SKM-1 (cell line): ENCODE data around the gene BTN2A1.

Experiments used
- DNase-seq: peaks from one replicate; lab custom pipeline; 2025; ENCODE audit not compliant: unreplicated experiment; lab: John Stamatoyannopoulos, UW

The BTN2A1 gene

DNA sequence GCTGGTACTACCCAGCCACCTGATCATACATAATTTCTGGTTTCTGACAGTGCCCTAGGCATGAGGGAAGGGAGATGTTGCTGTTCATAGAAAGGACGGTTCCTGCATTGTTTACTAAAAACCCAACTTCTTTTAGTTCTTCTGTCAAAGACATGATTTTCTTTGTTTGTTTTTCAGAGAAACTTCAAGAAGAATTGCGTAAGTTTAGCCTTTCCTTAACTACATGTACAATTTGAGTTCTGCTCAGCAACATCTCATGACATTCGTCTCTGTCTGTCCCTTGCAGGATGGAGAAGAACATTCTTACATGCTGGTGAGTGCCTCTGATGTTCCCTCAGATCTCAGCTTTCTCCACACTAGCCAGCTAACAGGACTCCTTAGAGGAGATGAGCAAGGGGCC, 8.0 kb downstream of the BTN2A1 start:
- no peak for DNase-seq

GRCh38 chr6:26468829-26469228, 11.1 kb downstream of the BTN2A1 start:
- DNase-seq = no peak

DNA sequence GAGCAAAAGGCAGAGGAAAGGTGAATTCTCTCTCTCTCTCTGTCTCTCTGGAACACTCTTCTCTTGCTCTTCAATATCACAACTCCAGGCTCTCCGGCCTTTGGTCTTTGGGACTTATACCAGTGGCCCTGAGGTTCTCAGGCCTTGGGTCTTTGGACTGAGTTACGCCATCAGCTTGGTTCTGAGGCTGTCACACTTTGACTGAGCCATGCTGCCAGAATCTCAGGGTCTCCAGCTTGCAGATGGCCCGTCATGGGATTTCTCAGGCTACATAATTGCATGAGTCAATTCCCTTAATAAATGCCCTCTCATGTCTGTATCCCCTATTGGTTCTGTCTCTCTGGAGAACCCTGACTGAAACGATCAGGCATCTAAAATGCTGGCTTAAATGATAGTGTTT, 12.9 kb downstream of the BTN2A1 start:
- DNase-seq = no peak

DNA sequence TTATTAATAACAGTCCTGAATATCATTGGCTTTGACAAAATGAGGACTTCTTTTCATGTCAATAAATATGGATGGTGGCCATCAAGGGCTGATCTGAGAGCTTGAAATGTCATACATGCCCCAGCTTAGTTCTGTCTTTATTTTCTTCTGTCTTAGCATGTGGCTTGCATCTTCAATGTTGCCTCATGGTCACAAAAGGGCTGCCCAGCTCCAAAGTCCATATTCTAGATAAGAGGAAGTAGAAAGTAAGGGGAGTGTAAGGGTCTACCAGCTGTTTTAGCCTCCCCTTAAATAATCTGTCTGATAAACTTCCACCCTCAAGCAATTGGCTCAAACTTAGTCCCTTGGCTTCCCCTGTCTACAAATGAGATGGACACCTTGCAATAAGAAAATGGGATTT, 14.2 kb downstream of the BTN2A1 start:
- no peak for DNase-seq

DNA sequence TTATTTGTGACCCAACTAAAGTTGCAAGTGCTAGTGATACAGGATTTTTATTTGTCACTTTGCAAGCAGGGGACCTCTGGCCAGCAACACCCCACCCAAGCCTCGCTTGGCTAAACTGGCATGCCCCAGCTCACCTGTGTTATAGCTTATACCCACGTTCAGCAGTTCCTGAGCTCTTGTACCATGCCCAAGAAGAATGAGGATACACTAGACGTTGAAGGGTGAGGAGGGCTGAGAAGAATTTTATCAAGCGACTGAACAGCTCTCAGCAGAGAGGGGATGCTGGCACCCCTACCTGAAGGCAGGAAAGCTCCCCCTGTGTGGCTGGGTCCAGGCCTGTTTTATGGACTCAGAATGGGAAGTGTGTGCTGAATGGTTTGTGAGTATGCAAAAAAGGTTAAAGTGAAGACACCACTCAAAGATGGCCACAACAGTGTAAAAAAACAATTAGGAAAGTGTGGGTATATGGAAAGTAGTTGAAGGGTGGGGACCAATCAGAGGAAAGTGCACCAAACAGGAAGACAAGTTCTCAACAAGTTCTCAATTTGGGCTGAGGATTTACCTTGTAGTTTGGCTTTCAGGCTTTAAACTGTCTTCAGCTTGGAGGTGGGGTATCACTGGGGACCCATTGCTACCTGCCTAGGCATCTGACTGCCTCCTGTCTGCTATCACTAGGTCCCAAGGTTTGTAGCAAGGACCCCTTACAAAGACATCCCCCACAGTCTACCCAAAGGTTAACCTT, 15.0 kb downstream of the BTN2A1 start:
- no peak for DNase-seq

- DNase-seq = no peak
These were observed 15.6 kb downstream of the BTN2A1 start for GRCh38 chr6:26473429-26473757.

GRCh38 chr6:26473758-26474438, 16.1 kb downstream of the BTN2A1 start:
- DNase-seq = peak; percentile 77

GRCh38 chr6:26474439-26474881, 16.7 kb downstream of the BTN2A1 start:
- no peak for DNase-seq

DNA sequence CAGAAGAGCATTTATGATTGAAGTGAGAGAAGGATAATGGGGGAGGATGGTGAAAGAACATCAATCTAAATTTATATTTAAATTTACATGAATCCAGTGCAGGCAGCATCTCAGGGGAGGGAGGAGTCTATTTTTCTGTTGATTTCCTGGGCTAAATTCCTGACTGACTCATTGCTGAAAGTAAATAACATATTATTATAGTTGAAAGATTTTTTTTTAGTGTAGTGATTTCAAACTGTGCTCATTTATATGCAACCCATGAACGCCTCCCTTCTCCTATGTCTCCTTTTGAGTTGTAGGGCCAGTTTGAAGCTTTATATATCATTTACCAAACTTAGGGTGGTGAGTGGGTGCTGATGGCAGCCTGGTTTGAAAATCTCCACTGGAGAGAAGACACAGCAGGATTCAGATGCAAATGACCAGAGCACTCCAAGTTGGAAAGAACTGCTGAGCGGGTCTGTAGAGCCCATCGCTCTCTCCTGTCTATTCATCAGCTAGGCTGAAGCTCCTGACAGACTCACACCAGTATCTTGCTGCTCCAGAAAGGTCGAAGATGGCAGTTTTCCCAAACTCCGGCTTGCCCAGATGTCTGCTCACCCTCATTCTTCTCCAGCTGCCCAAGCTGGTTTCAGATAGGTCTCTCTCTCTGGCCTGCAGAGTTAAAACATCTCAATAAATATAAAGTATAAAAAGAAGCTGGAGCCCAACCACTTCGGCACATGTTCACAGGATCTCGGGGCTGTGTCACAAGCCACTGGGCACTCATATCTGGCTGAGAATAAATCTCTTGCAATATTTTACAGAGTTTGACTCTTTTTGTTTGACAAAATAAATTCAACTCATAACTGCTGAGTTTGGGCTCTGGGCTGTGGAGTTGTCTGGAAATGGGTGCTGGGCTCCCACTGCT, 18.3 kb downstream of the BTN2A1 start:
- DNase-seq = no peak

GRCh38 chr6:26476896-26477295, 19.1 kb downstream of the BTN2A1 start:
- peak; percentile 77 for DNase-seq

GRCh38 chr6:26477426-26477825, 19.7 kb downstream of the BTN2A1 start:
- no peak for DNase-seq

DNA sequence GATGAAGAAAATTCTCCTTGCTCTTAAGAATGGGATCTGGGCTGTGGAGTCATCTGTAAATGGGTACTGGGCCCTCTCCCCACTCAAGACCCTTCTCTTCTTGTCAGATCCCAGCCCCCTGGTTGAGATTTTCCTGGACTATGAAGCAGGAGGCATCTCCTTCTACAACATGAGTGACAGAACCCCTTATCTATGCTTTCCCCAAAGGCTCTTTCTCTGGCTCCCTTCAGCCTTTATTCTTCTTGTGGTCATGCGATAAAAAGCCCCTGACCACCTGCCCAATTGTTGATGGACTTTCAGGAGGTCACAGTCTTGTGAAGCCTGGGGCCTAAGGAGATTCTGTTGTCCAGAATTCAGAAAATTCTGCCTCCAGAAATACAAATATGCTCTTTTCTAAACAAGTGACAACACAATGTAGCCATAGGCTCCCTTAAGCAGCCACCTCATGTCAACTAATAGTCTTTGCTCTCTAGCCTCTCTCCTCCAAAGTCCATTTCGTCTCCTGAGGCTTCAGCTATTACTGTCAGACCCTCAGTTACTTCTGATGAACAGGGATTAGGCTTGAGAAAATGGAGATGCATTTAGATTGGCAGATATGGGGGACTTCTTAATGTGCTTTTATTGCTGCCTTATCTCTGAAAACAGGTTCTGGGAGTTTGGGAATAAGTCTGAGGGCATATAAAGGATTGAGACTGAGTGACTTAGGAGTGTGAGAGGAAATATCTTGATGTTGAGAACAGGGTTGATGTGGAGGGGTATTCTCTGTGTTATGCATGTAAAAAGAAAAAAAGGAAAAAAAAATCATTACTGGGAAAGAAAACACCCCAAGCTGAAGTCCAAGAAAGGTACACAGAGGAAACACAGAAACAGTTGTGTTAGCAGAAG, 20.6 kb downstream of the BTN2A1 start:
- no peak for DNase-seq

DNA sequence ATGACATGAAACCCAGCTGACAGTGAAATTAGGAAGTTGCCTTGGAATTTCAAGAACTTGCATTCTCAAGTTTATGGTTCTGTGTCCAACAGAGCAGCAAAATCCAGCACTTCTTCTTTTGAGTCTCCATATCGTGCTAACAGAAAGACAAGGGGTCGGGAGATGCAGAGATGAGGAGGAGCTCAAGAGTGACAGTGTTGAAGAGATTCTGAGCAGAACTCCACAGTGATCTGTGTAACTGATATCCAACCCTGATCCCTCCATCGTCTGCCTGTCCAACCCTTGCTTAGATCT, 21.2 kb downstream of the BTN2A1 start:
- DNase-seq = peak; percentile 60

GRCh38 chr6:26482338-26482737, 24.6 kb downstream of the BTN2A1 start:
- DNase-seq = no peak

DNA sequence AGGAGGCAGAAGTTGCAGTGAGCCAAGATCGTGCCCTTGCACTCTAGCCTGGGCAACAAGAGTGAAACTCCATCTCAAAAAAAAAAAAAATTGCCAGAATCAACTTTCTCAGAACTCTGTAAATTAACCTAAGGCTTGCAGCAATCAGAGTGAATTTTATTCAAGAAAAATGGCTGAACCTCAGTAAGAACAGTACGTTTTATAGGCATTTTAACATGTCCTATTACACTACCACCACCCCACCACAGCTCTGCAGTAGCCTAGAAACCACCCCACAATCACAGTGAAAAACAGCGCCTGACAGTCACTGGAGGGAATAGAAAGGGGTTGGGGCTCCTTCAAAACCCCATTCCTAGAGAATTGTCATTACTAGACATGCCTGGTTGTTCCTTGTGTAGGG, 26.0 kb downstream of the BTN2A1 start:
- no peak for DNase-seq

GRCh38 chr6:26484161-26484560, 26.4 kb downstream of the BTN2A1 start:
- DNase-seq = no peak

GRCh38 chr6:26485112-26485780, 27.5 kb downstream of the BTN2A1 start:
- no peak for DNase-seq

DNA sequence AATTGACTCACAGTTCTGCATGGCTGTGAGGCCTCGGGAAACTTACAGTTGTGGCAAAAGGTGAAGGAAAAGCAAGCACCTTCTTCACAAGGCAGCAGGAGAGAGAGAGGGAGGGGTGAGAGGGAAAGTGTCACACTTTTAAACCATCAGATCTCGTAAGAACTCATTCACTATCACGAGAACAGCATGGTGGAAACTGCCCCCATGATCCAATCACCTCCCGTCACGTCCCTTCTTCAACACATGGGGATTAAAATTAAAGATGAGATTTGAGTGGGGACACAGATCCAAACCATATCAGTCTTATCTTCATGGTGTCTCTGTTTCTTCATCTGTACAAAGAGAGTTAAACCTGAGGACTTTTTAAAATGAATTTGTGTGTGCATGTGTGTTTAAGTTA, 28.6 kb downstream of the BTN2A1 start:
- no peak for DNase-seq

DNA sequence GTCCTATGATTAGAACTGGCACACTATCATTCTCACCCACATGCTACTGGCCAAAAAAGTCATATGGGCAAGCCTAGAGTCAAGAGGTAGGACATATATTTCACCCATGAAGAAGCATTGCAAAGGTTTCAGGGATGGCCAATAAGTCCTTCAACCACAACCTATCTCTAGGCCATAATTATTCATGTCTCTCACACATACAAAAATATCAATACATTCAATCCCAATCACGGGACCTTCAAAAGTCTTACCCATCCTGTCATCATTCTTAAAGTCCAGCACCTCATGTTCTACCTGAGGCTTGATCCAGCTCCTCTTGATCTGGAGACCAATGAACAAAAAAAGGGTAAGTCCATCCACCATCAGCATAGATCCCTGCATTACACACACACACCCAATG, 29.7 kb downstream of the BTN2A1 start:
- DNase-seq = no peak
